HEK293 (cell line): ENCODE data around the gene JPH2.

Source experiments
- CTCF ChIA-PET: fragments of 350-600 bp; formaldehyde crosslinking; extraction: SDS; loops from one replicate; lab custom pipeline; 2021; ENCODE audit warnings: antibody characterized with exemption; lab: Yijun Ruan, JAX
- POLR2A ChIA-PET: fragments of 300-600 bp; formaldehyde crosslinking; extraction: SDS; loops from one replicate; lab custom pipeline; 2020; ENCODE audit warnings: antibody characterized with exemption, inconsistent platforms; lab: Yijun Ruan, JAX
- H3K27ac ChIP-seq: fragments of 200-500 bp; sonication (Bioruptor generic); 2 replicates; pipeline ENCODE4 v1.5.1; 2014; ENCODE audit warnings: low read depth, low read length, control low read depth, inconsistent platforms; ENCODE audit errors: extremely low read depth
- H3K36me3 ChIP-seq, 2 experiments: fragments of 200-500 bp in 1 of 2; sonication (Bioruptor generic) in 1 of 2; 1 replicate in 1 of 2; 2 replicates in 1 of 2; pipeline ENCODE4 v1.5.1; 2014 to 2017; ENCODE audit warnings: inconsistent platforms in 2 of 2, low read length in 2 of 2; ENCODE audit not compliant: control insufficient read depth in 2 of 2, insufficient read depth in 1 of 2
- H3K4me1 ChIP-seq: fragments of 200-500 bp; sonication (Bioruptor generic); 2 replicates; pipeline ENCODE4 v1.5.1; 2014; ENCODE audit warnings: mild to moderate bottlenecking, low read length, inconsistent platforms; ENCODE audit not compliant: control insufficient read depth, insufficient read depth
- H3K4me3 ChIP-seq: 2 replicates; pipeline ENCODE4 v1.5.1; 2011; ENCODE audit warnings: low read depth, mild to moderate bottlenecking, control low read depth, low read length, moderate library complexity
- H3K9me3 ChIP-seq: fragments of 200-500 bp; sonication (Bioruptor generic); 2 replicates; pipeline ENCODE4 v1.5.1; 2014; ENCODE audit warnings: low read depth, low read length, inconsistent platforms; ENCODE audit not compliant: control insufficient read depth, insufficient read depth
- FEZF1 ChIP-seq: fragments of 450-650 bp; formaldehyde crosslinking; IDR thresholded peaks from 2 replicates; pipeline ENCODE4 v1.5.1; 2016; ENCODE audit warnings: missing biosample characterization, missing genetic modification characterization
- KLF7 ChIP-seq: fragments of 450-650 bp; formaldehyde crosslinking; IDR thresholded peaks from 2 replicates; pipeline ENCODE4 v1.5.1; 2016; ENCODE audit warnings: missing biosample characterization, missing genetic modification characterization, borderline replicate concordance
- PRDM1 ChIP-seq: fragments of 450-650 bp; formaldehyde crosslinking; IDR thresholded peaks from 2 replicates; pipeline ENCODE4; 2016; ENCODE audit warnings: missing biosample characterization, missing genetic modification characterization
- PRDM10 ChIP-seq: fragments of 450-650 bp; formaldehyde crosslinking; IDR thresholded peaks from 2 replicates; pipeline ENCODE4 v1.5.1; 2016; ENCODE audit warnings: missing biosample characterization, missing genetic modification characterization
- YY2 ChIP-seq: fragments of 450-650 bp; formaldehyde crosslinking; IDR thresholded peaks from 2 replicates; pipeline ENCODE4 v1.5.1; 2016; ENCODE audit warnings: missing biosample characterization, missing genetic modification characterization
- ZBTB1 ChIP-seq: fragments of 450-650 bp; formaldehyde crosslinking; IDR thresholded peaks from 2 replicates; pipeline ENCODE4 v1.5.1; 2016; ENCODE audit warnings: missing biosample characterization, missing genetic modification characterization
- ZBTB26 ChIP-seq: fragments of 450-650 bp; formaldehyde crosslinking; optimal IDR thresholded peaks from 2 replicates; pipeline ENCODE3; 2016; ENCODE audit warnings: missing biosample characterization, mild to moderate bottlenecking, missing genetic modification characterization
- ZBTB48 ChIP-seq: fragments of 450-650 bp; formaldehyde crosslinking; IDR thresholded peaks from 2 replicates; pipeline ENCODE4 v1.5.1; 2016; ENCODE audit warnings: missing biosample characterization, missing genetic modification characterization
- ZBTB8A ChIP-seq: fragments of 450-650 bp; formaldehyde crosslinking; IDR thresholded peaks from 2 replicates; pipeline ENCODE4 v1.5.1; 2016; ENCODE audit warnings: missing biosample characterization, missing genetic modification characterization
- ZIC2 ChIP-seq: fragments of 450-650 bp; formaldehyde crosslinking; IDR thresholded peaks from 2 replicates; pipeline ENCODE4 v1.5.1; 2016; ENCODE audit warnings: missing biosample characterization, missing genetic modification characterization
- ZNF157 ChIP-seq: fragments of 450-650 bp; formaldehyde crosslinking; IDR thresholded peaks from 2 replicates; pipeline ENCODE4 v1.5.1; 2016; ENCODE audit warnings: missing biosample characterization, missing genetic modification characterization
- ZNF248 ChIP-seq: fragments of 450-650 bp; formaldehyde crosslinking; IDR thresholded peaks from 2 replicates; pipeline ENCODE4 v1.5.1; 2017; ENCODE audit warnings: missing biosample characterization, missing genetic modification characterization
- ZNF292 ChIP-seq: fragments of 450-650 bp; formaldehyde crosslinking; IDR thresholded peaks from 2 replicates; pipeline ENCODE4 v1.5.1; 2016; ENCODE audit warnings: low read depth, missing biosample characterization, missing genetic modification characterization, borderline replicate concordance
- ZNF335 ChIP-seq: fragments of 450-650 bp; formaldehyde crosslinking; conservative IDR thresholded peaks from 2 replicates; pipeline ENCODE4 v1.5.1; 2016; ENCODE audit warnings: missing biosample characterization, missing genetic modification characterization
- ZNF341 ChIP-seq: fragments of 450-650 bp; formaldehyde crosslinking; IDR thresholded peaks from 2 replicates; pipeline ENCODE4; 2016; ENCODE audit warnings: low read depth, missing biosample characterization, missing genetic modification characterization
- ZNF416 ChIP-seq: fragments of 450-650 bp; formaldehyde crosslinking; IDR thresholded peaks from 2 replicates; pipeline ENCODE4 v1.5.1; 2016; ENCODE audit warnings: missing biosample characterization, missing genetic modification characterization
- ZNF488 ChIP-seq: fragments of 450-650 bp; formaldehyde crosslinking; IDR thresholded peaks from 2 replicates; pipeline ENCODE4 v1.5.1; 2016; ENCODE audit warnings: missing biosample characterization, missing genetic modification characterization
- ZNF548 ChIP-seq: fragments of 450-650 bp; formaldehyde crosslinking; IDR thresholded peaks from 2 replicates; pipeline ENCODE4 v1.5.1; 2016; ENCODE audit warnings: missing biosample characterization, missing genetic modification characterization
- ZNF555 ChIP-seq: fragments of 450-650 bp; formaldehyde crosslinking; conservative IDR thresholded peaks from 2 replicates; pipeline ENCODE4 v1.5.1; 2017; ENCODE audit warnings: missing biosample characterization, mild to moderate bottlenecking, missing genetic modification characterization, inconsistent platforms
- ZNF561 ChIP-seq: fragments of 450-650 bp; IDR thresholded peaks from 2 replicates; pipeline ENCODE4 v1.5.1; 2018; ENCODE audit warnings: missing biosample characterization, missing genetic modification characterization, borderline replicate concordance
- ZNF600 ChIP-seq: fragments of 450-650 bp; formaldehyde crosslinking; IDR thresholded peaks from 2 replicates; pipeline ENCODE4 v1.5.1; 2016; ENCODE audit warnings: missing biosample characterization, missing genetic modification characterization
- ZNF621 ChIP-seq: fragments of 450-650 bp; formaldehyde crosslinking; IDR thresholded peaks from 2 replicates; pipeline ENCODE4 v1.5.1; 2017; ENCODE audit warnings: missing biosample characterization, missing genetic modification characterization
- ZSCAN4 ChIP-seq: fragments of 450-650 bp; formaldehyde crosslinking; IDR thresholded peaks from 2 replicates; pipeline ENCODE4 v1.5.1; 2017; ENCODE audit warnings: missing biosample characterization, missing genetic modification characterization

Gene JPH2

GRCh38 chr20:44113618-44114376 lies 73.2 kb downstream of the JPH2 start:
- no peak overlapping the region for H3K4me3 ChIP-seq
- POLR2A ChIA-PET: interaction anchor here (0.5 kb wide), 1 partner anchor 110 kb away, joined by 5 read pairs; no protein-coding TSS in a partner anchor

GRCh38 chr20:44112889-44113617 lies 73.9 kb downstream of the JPH2 start:
- H3K27ac ChIP-seq: no peak overlapping the region
- no peak for TF ChIP-seq ZBTB26 (tag by site-specific recombination)
- no peaks in the 10 kb centered on the region for H3K36me3 ChIP-seq
- H3K4me3 ChIP-seq: no peak overlapping the region
- POLR2A ChIA-PET: interaction anchor here (1.6 kb wide), 1 partner anchor 77 kb away, joined by 3 read pairs; no protein-coding TSS in a partner anchor
- CTCF ChIA-PET: interaction anchor here (1.0 to 10.5 kb wide), 4 partner anchors 11 to 102 kb away, joined by 3 to 316 read pairs (median 24); partner anchors contain the start of gene JPH2
- H3K9me3 ChIP-seq: no peaks in the 10 kb centered on the region
- no peaks in the 10 kb centered on the region; the same call in 1 of the 2 replicates for H3K4me1 ChIP-seq

More at GRCh38 chr20:44113618-44114376, 73.2 kb downstream of the JPH2 start:
- no peaks in the 10 kb centered on the region for H3K36me3 ChIP-seq
- TF ChIP-seq FEZF1 (peak; percentile 31; the same call in 1 of the 2 replicates), ZNF292 (tag by site-specific recombination) (no peak), PRDM10 (tag by site-specific recombination) (peak; percentile 68), ZNF341 (peak; percentile 42; the same call in 1 of the 2 replicates), ZIC2 (tag by site-specific recombination) (peak; percentile 96), ZNF488 (tag by site-specific recombination) (no peak), ZNF335 (0 out of 2 replicates have a peak, but pooled peaks have one; percentile 16)
- TF ChIP-seq, all 188 proteins: peak for 5
- CTCF ChIA-PET: interaction anchor here (0.6 to 10.5 kb wide), 8 partner anchors 10 to 498 kb away, joined by 3 to 316 read pairs (median 4); partner anchors contain the start of gene JPH2
- Histone ChIP-seq H3K9me3 (no peaks in the 10 kb centered on the region), H3K4me1 (no peaks in the 10 kb centered on the region; the same call in 1 of the 2 replicates), H3K27ac (no peak overlapping the region)

GRCh38 chr20:44112456-44112855 lies 74.5 kb downstream of the JPH2 start:
- H3K27ac ChIP-seq: no peak overlapping the region
- no peak overlapping the region for H3K4me3 ChIP-seq
- ChIA-PET CTCF (interaction anchor here (0.7 to 10.5 kb wide), 5 partner anchors 10 to 378 kb away, joined by 3 to 316 read pairs (median 3); partner anchors contain the start of gene JPH2), POLR2A (interaction anchor here (1.6 kb wide), 1 partner anchor 77 kb away, joined by 3 read pairs; no protein-coding TSS in a partner anchor)
- H3K36me3 ChIP-seq: no peaks in the 10 kb centered on the region
- no peaks in the 10 kb centered on the region; the same call in 1 of the 2 replicates for H3K4me1 ChIP-seq
- no peaks in the 10 kb centered on the region for H3K9me3 ChIP-seq
- TF ChIP-seq ZNF555 (tag by site-specific recombination) (no peak), ZBTB48 (no peak), ZBTB8A (tag by site-specific recombination) (no peak), ZNF157 (no peak), ZNF548 (no peak), ZNF416 (no peak), ZNF600 (tag by site-specific recombination) (no peak), KLF7 (no peak), ZNF621 (tag by site-specific recombination) (no peak), ZNF561 (tag by site-specific recombination) (no peak), YY2 (tag by site-specific recombination) (no peak), PRDM1 (tag by site-specific recombination) (no peak), ZNF248 (tag by site-specific recombination) (no peak), ZSCAN4 (tag by site-specific recombination) (no peak), ZBTB1 (no peak)
